Kasumi-1 (cell line): Measurements from ENCODE around the gene TLR7.
A peak's percentile ranks its signal among the peaks of the same experiment; 100 is the strongest.

ENCODE experiments used
- DNase-seq, 2 experiments: peaks; one replicate each; lab custom pipeline; 2025; lab: John Stamatoyannopoulos, UW

The TLR7 gene

DNA sequence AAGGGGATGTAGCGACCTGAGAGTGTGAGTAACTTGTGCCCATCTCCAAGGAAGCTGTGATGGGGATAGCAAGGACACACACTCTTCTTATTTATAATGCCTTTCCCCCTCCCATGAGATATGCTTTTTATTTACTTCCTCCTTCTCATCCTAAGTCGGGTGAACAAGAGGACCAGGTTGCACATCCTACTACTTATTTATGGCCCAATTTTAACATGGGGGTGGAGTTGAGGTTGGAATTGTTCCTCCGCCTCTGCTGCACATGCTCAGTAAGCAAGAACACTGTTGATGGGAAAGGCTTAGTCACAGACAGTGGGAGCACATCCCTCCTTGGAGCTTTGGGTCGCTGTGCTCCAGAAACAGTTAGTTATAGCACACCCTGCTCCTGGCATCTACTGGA is 24.3 kb downstream of the TLR7 start:
- no peak for DNase-seq

DNA sequence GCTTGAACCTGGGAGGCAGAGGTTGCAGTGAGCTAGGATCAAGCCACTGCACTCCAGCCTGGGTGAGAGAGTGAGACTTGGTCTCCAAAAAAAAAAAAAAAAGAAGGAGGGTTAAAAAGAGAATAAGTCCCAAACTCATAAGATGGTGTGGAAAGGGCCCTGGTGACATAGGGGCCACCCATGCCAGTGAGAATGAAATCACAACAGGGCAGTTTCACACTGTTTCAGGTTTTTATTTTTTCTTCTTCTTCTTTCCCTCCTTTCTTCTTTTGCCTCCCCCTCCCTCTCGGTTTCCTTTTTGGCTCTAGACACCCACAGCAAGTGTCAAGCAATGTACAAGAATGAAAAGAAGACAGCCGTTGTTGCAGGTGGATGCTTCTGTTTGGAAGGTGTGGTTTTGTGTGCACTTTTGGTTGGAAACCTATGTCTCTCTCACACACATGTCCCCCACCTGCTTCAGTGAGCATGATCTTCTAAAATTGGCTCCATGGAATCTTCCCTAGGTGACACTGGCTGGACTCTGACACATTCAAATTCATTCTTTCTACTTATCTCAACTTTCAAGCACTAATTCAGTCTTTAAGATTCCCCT is 25.1 kb downstream of the TLR7 start:
- no peak for DNase-seq

DNA sequence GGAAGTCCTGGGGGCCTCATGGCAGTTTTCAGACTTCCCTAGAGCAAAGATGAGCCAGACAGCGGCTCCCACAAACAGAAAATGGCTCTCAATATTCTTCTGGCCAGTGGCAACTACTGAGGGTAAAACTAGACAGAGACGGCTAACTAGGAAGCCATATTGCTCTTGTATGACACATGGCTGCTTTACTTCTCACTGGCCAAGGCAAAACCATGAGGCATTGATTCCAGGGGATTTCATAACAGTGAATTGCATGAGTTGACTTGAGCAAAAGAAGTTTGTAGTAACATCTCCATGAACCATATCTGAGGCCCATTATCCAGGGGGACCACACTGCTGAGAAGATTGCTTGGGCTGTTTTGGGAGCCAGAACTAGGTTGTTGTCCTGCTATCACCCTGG is 25.8 kb downstream of the TLR7 start:
- no peak for DNase-seq

DNA sequence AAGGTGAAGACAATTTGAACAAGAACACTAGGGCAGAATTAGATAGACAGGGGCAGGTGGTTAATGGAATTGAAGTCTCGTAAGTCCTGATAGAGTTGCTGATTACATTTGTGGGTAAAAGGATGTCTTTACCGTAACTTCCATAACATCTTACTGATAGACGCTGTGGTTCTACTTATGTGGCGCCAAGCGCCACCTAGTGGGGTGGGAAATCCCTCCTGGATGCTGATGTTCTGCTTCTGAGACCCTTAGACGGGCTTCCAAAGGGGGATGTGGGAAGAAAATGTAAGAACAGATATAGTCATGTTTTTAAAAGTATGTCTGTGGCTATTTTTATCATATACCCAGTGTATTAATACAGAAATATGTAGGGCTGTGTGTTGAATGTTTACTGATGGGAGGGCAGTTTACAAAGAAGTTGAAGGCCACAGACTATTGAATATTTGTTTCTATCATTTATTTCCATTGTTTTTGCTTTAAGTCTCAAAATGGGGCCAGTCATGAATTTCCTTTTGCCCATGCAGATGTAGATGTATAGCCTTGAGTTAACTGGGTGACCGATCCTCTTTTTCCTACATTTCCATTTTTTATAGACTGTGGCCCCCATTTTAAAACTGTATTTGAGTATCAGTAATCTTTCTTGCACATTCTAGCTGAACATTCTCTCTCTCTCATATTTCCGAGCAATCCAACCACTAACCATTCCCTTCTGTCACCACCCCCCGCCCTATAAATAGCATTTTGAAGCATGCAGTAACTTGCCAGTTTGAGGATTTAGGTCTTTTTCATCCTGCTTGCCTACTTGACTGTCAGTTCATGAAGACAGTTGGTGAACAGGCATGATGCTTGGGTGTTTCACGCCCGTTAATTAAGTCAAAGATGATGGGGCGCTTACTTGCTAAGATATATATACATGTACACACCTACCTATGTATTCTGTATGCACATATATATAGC is 27.5 kb downstream of the TLR7 start:
- peak; percentile 15 to 17 for DNase-seq

DNA sequence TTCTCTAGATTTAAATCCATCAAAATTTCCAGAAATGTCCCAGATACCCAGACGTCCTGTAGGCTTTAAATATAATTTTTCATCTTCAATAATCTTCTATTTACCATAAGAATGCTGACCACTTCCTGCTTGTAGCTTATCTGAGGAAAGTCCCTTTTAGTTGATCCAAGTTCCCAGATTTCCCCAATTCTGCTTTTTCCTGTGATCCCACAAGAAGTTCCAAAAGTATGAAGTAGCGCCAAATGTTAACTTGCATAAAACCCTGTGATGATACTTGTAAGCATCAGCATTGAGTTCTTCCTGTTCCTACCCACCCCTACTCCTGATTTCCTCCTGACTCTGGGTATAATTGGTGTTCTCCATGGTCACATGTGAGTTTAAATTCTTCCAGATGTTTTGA is 29.0 kb downstream of the TLR7 start:
- DNase-seq = no peak

DNA sequence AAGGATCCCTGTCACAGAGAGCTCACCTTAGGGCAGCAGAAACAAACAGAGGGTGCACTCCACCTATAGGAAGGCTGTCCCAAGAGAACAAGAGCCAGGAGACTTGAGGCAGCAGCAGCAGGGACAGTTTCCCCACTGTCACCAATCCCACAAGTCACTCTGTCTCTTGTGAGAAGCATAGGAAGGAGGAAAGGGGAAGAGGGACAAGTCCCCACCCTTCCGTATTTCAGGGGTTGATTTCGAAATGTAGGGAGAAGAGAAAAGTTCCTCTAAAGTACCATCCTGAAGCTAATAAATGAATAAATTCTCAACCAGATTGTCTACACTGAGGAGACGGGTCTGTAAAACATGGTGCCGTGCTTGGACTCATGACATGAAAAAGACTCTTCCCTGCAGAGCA is 30.1 kb downstream of the TLR7 start:
- peak in 1 of 2 experiments; percentile 5 for DNase-seq

DNA sequence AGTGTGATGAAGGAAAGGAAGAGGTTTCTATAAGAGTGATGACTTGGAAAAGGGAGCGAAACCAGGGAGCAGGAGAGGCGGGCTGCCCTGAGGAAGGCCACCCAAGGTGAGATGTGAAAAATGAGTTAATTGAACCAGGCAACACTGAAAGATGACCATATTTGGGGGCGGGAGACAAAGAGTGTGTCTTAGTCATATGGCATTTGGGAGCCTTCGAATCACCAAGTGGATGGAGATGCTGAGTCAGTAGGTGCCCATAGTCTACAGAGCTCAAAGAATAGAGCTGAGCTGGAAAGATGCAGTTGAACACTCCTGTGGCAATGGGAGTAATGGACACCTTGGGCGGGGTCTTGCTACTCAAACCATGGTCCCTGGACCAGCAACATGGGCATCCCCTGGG is 31.2 kb downstream of the TLR7 start:
- no peak for DNase-seq

DNA sequence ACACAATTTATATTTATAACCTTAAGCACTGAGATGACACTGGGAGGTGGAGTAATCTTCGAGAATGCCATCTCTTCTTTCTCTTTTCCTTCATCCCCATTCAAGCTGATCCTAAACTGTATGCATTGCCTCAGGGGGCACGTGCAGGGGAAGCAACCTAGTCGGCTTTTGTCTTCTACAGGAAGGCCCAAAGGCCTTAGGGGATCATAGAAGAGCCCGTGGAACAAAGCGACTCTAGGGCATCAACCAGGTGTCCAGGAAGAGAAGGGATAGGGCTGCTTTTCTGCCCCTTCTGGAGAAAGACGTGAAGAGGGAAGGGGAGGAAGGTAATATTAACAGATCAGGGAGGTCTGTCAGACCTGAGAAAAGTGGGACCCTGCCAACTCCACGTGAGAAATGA is 32.6 kb downstream of the TLR7 start:
- no peak for DNase-seq

DNA sequence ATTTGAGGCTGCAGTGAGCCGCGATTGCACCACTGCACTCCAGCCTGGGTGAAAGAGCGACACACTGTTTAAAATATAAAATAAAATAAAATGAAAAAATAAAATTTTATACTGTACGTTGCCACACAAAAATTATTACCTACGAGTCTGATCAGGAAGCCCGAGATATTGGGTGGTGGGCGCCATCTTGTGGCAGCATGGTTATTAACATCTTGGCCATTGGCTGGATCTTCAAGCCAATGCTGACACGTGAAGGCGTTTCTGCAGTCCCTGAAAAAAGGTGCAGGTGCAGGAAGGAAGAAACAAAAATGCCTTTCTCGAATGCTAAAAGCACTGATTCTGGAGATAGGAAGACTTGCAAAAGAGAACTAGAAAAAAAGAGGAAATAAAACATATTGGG is 34.6 kb downstream of the TLR7 start:
- DNase-seq = peak; percentile 36 to 48

DNA sequence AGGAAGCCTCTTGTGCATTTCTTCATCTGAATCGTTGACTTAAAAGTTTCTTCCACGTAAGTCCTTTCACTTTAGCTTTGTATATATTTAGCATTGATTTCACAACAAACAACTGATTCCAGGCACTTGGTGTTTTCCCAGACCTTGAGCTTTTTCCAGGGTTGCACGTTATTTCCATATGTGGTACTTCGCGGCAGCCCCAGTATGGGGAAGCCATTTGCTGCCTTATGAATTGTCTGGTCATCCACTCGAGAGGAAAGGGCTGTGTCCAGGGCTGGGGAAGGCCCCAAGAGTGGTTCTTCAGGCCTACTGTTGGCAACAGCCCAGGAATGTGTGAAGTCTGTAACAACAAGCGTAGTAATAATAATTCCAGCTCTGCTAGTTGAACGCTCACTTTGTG is 36.8 kb downstream of the TLR7 start:
- DNase-seq = no peak

DNA sequence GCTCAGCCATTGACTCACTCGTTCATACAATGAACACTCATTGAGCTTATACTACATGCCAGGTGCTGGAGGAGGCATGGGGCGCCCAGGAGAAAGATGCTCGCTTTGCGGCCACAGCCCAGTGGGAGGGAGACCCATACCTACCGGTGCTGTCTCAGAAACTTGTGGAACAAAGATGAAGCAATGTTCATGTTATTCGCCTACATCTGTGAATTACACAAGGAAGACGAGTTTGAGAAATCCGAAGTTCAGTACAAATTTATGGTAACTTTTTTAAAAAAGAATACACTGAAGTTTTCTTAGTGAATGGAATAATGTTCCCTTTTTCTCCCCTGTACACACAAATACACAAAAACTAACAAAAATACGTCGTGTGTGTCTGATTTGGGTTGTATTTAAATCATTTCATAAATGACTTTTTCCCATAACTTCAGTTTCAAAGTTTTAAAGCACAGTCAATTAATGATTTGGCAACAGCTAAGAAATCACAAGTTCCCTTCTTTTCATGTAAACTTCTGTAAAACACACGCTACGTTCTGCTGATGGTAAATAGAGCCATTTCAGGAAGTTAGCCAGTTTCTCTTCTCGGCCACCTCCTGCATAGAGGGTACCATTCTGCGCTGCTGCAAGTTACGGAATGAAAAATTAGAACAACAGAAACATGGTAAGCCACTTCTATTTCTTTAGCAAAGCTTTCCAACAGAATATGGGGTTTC is 39.3 kb downstream of the TLR7 start, which contains the start of gene TLR8:
TSS of gene TLR8 (plus strand) at position 575 of the 716 bp plus-strand sequence. CDS start at position 662, 87 bp downstream.
- DNase-seq = no peak

DNA sequence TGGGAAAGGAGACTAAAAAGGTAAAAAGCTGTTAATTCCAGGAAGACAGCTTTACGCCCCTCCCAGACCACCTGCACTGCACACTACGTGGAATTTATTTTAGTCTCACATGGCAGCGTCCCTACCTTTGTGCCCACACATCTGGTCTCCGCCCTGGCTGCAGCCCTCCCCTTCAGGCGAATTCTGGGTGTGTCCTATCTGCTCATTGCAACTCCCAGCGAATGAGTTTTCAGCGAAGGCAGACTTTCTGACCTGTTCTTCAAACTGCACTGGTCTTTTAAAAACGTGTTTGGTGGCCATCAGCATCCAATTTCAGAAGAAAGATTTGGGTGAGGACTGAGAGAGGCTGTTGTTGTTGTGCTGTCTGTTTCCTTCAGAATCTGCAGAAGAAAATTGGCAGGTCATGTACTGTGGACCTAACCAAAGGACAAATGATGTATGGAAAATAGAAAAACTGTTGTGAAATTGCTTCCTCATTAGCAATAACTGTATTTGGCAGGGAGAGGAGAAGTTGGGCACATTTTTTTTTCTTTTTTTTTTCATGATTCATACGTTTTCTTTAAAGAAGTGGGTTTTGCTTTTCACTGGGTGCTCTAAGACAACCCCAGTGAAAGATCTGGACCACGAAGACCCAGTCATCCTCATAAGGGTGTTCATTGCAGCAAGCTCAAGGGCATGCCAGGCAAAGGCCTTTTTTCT is 43.7 kb downstream of the TLR7 start:
- DNase-seq = peak in 1 of 2 experiments; percentile 3

DNA sequence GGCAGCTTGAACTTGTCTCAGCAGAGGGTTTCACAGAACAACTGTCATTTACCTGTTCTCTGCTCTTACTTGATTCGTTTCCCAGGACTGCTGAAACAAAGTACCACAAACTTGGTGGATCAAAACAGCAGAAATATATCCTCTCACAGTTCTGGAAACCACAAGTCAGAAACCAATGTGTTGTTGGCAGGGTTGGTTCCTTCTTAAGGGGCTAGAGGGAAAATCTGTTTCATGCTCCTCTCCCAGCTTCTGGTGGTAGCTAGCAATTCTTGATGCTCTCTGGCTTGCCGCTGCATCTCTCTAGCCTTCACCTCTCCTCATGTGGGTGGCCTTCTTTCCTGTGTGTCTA is 44.2 kb downstream of the TLR7 start:
- DNase-seq = peak in 1 of 2 experiments; percentile 2

DNA sequence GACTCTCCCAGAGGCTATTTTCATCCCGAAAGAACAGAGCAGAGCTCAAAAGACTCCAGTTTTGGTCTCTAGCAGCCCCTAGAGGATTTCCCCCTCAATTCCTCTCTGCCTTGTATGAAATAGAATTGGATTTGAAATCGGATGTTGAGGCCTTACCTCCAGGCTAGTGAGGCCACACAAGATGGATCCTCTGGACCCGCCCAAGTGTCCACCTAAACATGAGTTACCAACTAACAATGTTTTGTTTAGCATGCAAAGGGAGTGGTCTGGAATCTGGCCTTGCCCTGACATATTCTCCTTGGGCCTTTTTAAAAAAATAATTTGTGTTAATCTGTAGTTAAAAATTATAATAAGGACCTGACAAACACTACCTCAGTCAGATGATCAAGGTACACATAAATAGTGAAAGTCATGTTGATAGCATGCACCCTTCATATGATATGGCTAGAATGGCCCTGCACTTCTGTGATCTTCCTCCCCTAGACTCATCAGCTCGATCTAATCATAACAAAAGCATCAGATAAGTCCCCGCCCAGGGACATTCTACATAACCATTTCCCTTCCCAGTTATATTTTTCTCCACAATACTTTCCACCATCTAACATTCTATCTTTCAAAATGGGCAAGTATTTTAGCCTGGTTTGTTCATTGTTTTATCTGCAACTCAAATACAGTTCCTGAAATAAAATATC is 46.1 kb downstream of the TLR7 start:
- no peak for DNase-seq

DNA sequence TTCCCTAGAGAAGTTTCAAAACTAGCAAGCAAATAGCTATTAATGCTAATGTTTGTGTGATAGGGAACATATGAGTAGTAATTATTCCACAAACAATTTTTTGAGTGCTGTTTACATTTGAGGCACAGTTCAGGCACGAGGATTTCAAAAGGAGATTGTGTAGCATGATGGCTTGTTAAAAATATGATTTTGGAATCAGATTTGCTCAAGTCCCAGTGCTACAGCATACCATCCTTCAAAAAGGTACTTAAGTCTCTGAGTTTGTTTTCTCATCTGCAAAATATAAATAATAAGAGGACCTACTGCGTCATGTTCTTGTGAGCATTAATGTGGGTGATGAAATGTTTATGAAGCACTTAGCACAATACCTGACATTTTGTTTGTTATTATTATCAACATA is 50.9 kb downstream of the TLR7 start:
- no peak for DNase-seq

DNA sequence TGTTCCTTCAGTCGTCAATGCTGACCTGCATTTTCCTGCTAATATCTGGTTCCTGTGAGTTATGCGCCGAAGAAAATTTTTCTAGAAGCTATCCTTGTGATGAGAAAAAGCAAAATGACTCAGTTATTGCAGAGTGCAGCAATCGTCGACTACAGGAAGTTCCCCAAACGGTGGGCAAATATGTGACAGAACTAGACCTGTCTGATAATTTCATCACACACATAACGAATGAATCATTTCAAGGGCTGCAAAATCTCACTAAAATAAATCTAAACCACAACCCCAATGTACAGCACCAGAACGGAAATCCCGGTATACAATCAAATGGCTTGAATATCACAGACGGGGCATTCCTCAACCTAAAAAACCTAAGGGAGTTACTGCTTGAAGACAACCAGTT is 52.2 kb downstream of the TLR7 start:
- no peak for DNase-seq

DNA sequence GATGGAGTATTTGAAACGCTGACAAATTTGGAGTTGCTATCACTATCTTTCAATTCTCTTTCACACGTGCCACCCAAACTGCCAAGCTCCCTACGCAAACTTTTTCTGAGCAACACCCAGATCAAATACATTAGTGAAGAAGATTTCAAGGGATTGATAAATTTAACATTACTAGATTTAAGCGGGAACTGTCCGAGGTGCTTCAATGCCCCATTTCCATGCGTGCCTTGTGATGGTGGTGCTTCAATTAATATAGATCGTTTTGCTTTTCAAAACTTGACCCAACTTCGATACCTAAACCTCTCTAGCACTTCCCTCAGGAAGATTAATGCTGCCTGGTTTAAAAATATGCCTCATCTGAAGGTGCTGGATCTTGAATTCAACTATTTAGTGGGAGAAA is 52.7 kb downstream of the TLR7 start:
- no peak for DNase-seq

DNA sequence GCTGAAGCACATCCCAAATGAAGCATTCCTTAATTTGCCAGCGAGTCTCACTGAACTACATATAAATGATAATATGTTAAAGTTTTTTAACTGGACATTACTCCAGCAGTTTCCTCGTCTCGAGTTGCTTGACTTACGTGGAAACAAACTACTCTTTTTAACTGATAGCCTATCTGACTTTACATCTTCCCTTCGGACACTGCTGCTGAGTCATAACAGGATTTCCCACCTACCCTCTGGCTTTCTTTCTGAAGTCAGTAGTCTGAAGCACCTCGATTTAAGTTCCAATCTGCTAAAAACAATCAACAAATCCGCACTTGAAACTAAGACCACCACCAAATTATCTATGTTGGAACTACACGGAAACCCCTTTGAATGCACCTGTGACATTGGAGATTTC is 54.1 kb downstream of the TLR7 start:
- DNase-seq = no peak

DNA sequence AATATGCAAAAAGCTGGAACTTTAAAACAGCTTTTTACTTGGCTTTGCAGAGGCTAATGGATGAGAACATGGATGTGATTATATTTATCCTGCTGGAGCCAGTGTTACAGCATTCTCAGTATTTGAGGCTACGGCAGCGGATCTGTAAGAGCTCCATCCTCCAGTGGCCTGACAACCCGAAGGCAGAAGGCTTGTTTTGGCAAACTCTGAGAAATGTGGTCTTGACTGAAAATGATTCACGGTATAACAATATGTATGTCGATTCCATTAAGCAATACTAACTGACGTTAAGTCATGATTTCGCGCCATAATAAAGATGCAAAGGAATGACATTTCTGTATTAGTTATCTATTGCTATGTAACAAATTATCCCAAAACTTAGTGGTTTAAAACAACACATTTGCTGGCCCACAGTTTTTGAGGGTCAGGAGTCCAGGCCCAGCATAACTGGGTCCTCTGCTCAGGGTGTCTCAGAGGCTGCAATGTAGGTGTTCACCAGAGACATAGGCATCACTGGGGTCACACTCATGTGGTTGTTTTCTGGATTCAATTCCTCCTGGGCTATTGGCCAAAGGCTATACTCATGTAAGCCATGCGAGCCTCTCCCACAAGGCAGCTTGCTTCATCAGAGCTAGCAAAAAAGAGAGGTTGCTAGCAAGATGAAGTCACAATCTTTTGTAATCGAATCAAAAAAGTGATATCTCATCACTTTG is 55.2 kb downstream of the TLR7 start:
- no peak for DNase-seq

DNA sequence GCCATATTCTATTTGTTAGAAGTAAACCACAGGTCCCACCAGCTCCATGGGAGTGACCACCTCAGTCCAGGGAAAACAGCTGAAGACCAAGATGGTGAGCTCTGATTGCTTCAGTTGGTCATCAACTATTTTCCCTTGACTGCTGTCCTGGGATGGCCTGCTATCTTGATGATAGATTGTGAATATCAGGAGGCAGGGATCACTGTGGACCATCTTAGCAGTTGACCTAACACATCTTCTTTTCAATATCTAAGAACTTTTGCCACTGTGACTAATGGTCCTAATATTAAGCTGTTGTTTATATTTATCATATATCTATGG is 55.7 kb downstream of the TLR7 start:
- DNase-seq = no peak

DNA sequence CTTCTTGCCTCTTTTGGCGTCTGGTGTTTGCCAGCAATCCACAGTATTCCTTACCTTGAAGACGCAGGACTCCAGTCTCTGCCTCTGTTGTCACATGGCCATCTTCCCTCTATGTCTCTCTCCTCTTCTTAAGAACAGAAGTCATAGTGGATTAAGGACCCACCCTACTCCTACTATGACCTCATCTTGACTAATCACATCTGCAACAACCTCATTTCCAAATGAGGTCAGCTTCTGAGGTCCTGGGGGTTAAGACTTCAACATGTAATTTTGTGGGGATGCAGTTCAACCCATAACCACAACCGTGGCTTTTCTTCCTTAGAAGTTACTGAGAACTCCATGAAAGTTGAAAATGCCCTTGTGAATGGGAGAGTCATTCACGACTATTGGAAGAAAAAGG is 62.8 kb downstream of the TLR7 start:
- DNase-seq = no peak
